Endodermal cell (in vitro differentiated cells): Measurements from ENCODE around the gene CEP68. TPM values are rescaled to one million over a fixed set of nuclear protein-coding genes. Genes with fewer than 3 reads are reported as not detected.
A peak's percentile ranks its signal among the peaks of the same experiment; 100 is the strongest.

Experiments
- DNase-seq: peaks from one replicate; pipeline ENCODE4 v3.0.0-alpha.2; 2017
- H3K27ac ChIP-seq: 2 replicates; pipeline ENCODE4 v1.5.1; 2013; ENCODE audit warnings: mild to moderate bottlenecking, low read depth, low read length, moderate library complexity
- H3K27me3 ChIP-seq: 2 replicates; pipeline ENCODE4 v1.6.1; 2013; ENCODE audit warnings: mild to moderate bottlenecking, low read length, moderate library complexity; ENCODE audit not compliant: insufficient read depth, control insufficient read depth, poor library complexity, severe bottlenecking
- H3K36me3 ChIP-seq: 2 replicates; pipeline ENCODE4 v1.7.0; 2013; ENCODE audit warnings: mild to moderate bottlenecking, low read length, moderate library complexity; ENCODE audit not compliant: control insufficient read depth, insufficient read depth
- H3K4me1 ChIP-seq: one replicate; pipeline ENCODE4 v1.7.0; 2013; ENCODE audit warnings: low read length; ENCODE audit not compliant: control insufficient read depth, insufficient read depth
- H3K4me3 ChIP-seq: 2 replicates; pipeline ENCODE4 v1.5.1; 2013; ENCODE audit warnings: mild to moderate bottlenecking, low read length, moderate library complexity
- H3K9ac ChIP-seq: 2 replicates; pipeline ENCODE4 v1.6.1; 2013; ENCODE audit warnings: mild to moderate bottlenecking, low read length, moderate library complexity; ENCODE audit not compliant: poor library complexity, severe bottlenecking; ENCODE audit errors: extremely low read depth
- H3K9me3 ChIP-seq: 2 replicates; pipeline ENCODE4 v1.6.1; 2013; ENCODE audit warnings: mild to moderate bottlenecking, low read length, moderate library complexity; ENCODE audit not compliant: control insufficient read depth
- H3K27ac Mint-ChIP-seq: 2 replicates; pipeline ENCODE4 v1.8.0; 2020; ENCODE audit warnings: mixed read lengths
- H3K27me3 Mint-ChIP-seq: 2 replicates; pipeline ENCODE4 v1.8.0; 2021; ENCODE audit warnings: mild to moderate bottlenecking, mixed read lengths; ENCODE audit not compliant: insufficient read depth
- H3K36me3 Mint-ChIP-seq: 2 replicates; pipeline ENCODE4 v1.8.0; 2020; ENCODE audit warnings: low read depth, mixed read lengths
- H3K4me1 Mint-ChIP-seq: 2 replicates; pipeline ENCODE4 v1.8.0; 2020; ENCODE audit warnings: mixed read lengths
- H3K4me3 Mint-ChIP-seq: 2 replicates; pipeline ENCODE4 v1.8.0; 2020; ENCODE audit warnings: mild to moderate bottlenecking, moderate library complexity, mixed read lengths
- H3K9me3 Mint-ChIP-seq: 2 replicates; pipeline ENCODE4 v1.8.0; 2020; ENCODE audit warnings: mild to moderate bottlenecking, mixed read lengths
- CTCF ChIP-seq: fragments of 200-600 bp; sonication (generic); conservative IDR thresholded peaks from 2 replicates; pipeline ENCODE4 v1.5.0; 2021; ENCODE audit warnings: antibody characterized with exemption, mild to moderate bottlenecking
- WGBS, 2 experiments: methylation state at CpG; one replicate each; pipeline versions ENCODE4 v1.1.5 to v1.1.7; 2013; ENCODE audit warnings: missing lambda C conversion rate in 2 of 2, mixed read lengths in 1 of 2; ENCODE audit not compliant: insufficient coverage in 1 of 2, insufficient read length in 1 of 2; 5-methylcytosine and 5-hydroxymethylcytosine counted together
- total RNA-seq, 2 donors: library from RNA; stranded (reverse); fragmentation: NEBNext Ultra II Directional in 1 of 2; extraction: Animal tissue kit (Norgen Biotek cat#: 25700) in 1 of 2; gene quantifications; 2 replicates in 1 of 2; 3 replicates in 1 of 2; pipeline ENCODE4 v1.2.1, GENCODE V29; 2021

The CEP68 gene
- total RNA-seq, 2 donors from 2014 or later, result 13.7 to 17.7 TPM

GRCh38 chr2:65069439-65069824 lies 13.2 kb downstream of the CEP68 start:
- no peaks in the 10 kb centered on the region for H3K27me3 Mint-ChIP-seq
- no peaks in the 10 kb centered on the region for H3K9me3 ChIP-seq
- H3K27ac ChIP-seq, result no peak overlapping the region
- no peaks in the 10 kb centered on the region for H3K9me3 Mint-ChIP-seq
- 94 to 100% methylated on average over 4 to 6 of the region's 6 CpGs for WGBS, 2 experiments
- no peaks in the 10 kb centered on the region for H3K27me3 ChIP-seq
- DNase-seq, result no peak
- TF ChIP-seq CTCF, result no peak
- peaks cover 42% of the 10 kb centered on the region for H3K36me3 ChIP-seq
- H3K4me3 Mint-ChIP-seq, result no peak overlapping the region
- no peak overlapping the region for H3K9ac ChIP-seq
- no peaks in the 10 kb centered on the region for H3K4me1 ChIP-seq
- no peak overlapping the region for H3K4me3 ChIP-seq
- no peaks in the 10 kb centered on the region for H3K4me1 Mint-ChIP-seq
- no peak overlapping the region for H3K27ac Mint-ChIP-seq
- H3K36me3 Mint-ChIP-seq, result peaks cover 37% of the 10 kb centered on the region

GRCh38 chr2:65070172-65070830 lies 14.1 kb downstream of the CEP68 start:
- H3K4me1 Mint-ChIP-seq, result no peaks in the 10 kb centered on the region
- H3K27me3 ChIP-seq, result no peaks in the 10 kb centered on the region

GRCh38 chr2:65070856-65071255 lies 14.6 kb downstream of the CEP68 start:
- no peak for DNase-seq
- no peaks in the 10 kb centered on the region for H3K9me3 Mint-ChIP-seq
- H3K36me3 ChIP-seq, result peaks cover 55% of the 10 kb centered on the region
- H3K4me3 ChIP-seq, result no peak overlapping the region
- H3K4me1 Mint-ChIP-seq, result peaks cover 4% of the 10 kb centered on the region
- H3K27me3 ChIP-seq, result no peaks in the 10 kb centered on the region
- WGBS, 2 experiments, result 89 to 93% methylated on average over 6 of the region's 6 CpGs
- peaks cover 3% of the 10 kb centered on the region for H3K4me1 ChIP-seq
- TF ChIP-seq CTCF, result no peak
- no peak overlapping the region for H3K4me3 Mint-ChIP-seq
- no peaks in the 10 kb centered on the region for H3K9me3 ChIP-seq
- H3K9ac ChIP-seq, result no peak overlapping the region
- no peaks in the 10 kb centered on the region for H3K27me3 Mint-ChIP-seq
- H3K27ac ChIP-seq, result no peak overlapping the region
- peak overlapping the region; percentile 5 for H3K27ac Mint-ChIP-seq
- H3K36me3 Mint-ChIP-seq, result peaks cover 40% of the 10 kb centered on the region

More at GRCh38 chr2:65070172-65070830, 14.1 kb downstream of the CEP68 start:
- H3K4me1 ChIP-seq, result no peaks in the 10 kb centered on the region
- H3K4me3 ChIP-seq, result no peak overlapping the region
- H3K36me3 ChIP-seq, result peaks cover 50% of the 10 kb centered on the region
- no peak overlapping the region for H3K4me3 Mint-ChIP-seq
- H3K27ac Mint-ChIP-seq, result peak overlapping the region; percentile 5
- no peaks in the 10 kb centered on the region for H3K27me3 Mint-ChIP-seq
- H3K36me3 Mint-ChIP-seq, result peaks cover 37% of the 10 kb centered on the region
- no peaks in the 10 kb centered on the region for H3K9me3 ChIP-seq
- no peaks in the 10 kb centered on the region for H3K9me3 Mint-ChIP-seq
- DNase-seq, result no peak
- no peak overlapping the region for H3K9ac ChIP-seq
- H3K27ac ChIP-seq, result no peak overlapping the region
- 91 to 94% methylated on average over 7 to 8 of the region's 8 CpGs for WGBS, 2 experiments
- peak; percentile 49 for TF ChIP-seq CTCF
